HCT116 (cell line): ENCODE results near the gene SLC34A3. TPM values are rescaled to one million over a fixed set of nuclear protein-coding genes. Genes with fewer than 3 reads are reported as not detected.

ENCODE experiments used
- ATAC-seq: fragments of 200-7000 bp; cut with Tn5 transposase; 2 replicates; pipeline ENCODE4 v1.9.1; 2020; ENCODE audit warnings: mild to moderate bottlenecking, moderate library complexity
- BruUV-seq: library from RNA; stranded (reverse); fragments of 400-500 nt; replicated peaks from 2 replicates; lab custom pipeline; 2021; lab: Mats Ljungman, UMichigan
- CTCF ChIA-PET: fragments of 300-600 bp; sonication (Branson Sonifier 250); formaldehyde crosslinking; loops from one replicate; lab custom pipeline; 2021; ENCODE audit warnings: antibody characterized with exemption; lab: Charles Lee
- POLR2A ChIA-PET: fragments of 300-600, 350-600 bp; sonication (Branson Sonifier 250); formaldehyde crosslinking; loops from one replicate; lab custom pipeline; 2021; ENCODE audit warnings: antibody characterized with exemption; lab: Charles Lee
- RAD21 ChIA-PET, 2 experiments: fragments of 300-600 bp; sonication (Branson Sonifier 250); formaldehyde crosslinking; loops; one replicate each; lab custom pipeline; 2023; ENCODE audit warnings: low total read pairs in 2 of 2; ENCODE audit not compliant: uncharacterized antibody in 2 of 2, unreplicated experiment in 2 of 2, low non-redundant PET in 1 of 2; lab: Charles Lee
- DNase-seq: peaks from one replicate; pipeline ENCODE4 v3.0.0-alpha.2; 2010; ENCODE audit warnings: low read depth, low spot score
- H2AFZ ChIP-seq: fragments of 200-600 bp; shearing (Covaris generic), sonication (generic); 2 replicates; pipeline ENCODE4 v1.6.1; 2017; ENCODE audit warnings: low read depth, mixed run types, mixed read lengths, antibody characterized with exemption, low read length; ENCODE audit not compliant: poor library complexity, severe bottlenecking
- H3K27ac ChIP-seq: 2 replicates; pipeline ENCODE4 v1.5.1; 2012; ENCODE audit warnings: low read depth, low read length
- H3K27me3 ChIP-seq: fragments of 200-600 bp; sonication (generic); 2 replicates; pipeline ENCODE4 v1.6.1; 2016; ENCODE audit warnings: mixed run types, low read length, mixed read lengths; ENCODE audit not compliant: insufficient read depth
- H3K36me3 ChIP-seq, 2 experiments: fragments of 200-500 bp in 1 of 2; fragments of 200-600 bp in 1 of 2; sonication (Bioruptor generic) in 1 of 2; sonication (generic) in 1 of 2; 2 replicates each; pipeline versions ENCODE4 v1.5.1 to v1.6.1; 2014 to 2016; ENCODE audit warnings: low read length in 2 of 2, inconsistent platforms in 1 of 2, mixed read lengths in 1 of 2, mixed run types in 1 of 2; ENCODE audit not compliant: insufficient read depth in 2 of 2, control insufficient read depth in 1 of 2
- H3K4me1 ChIP-seq, 2 experiments: fragments of 200-600 bp in 1 of 2; sonication (generic) in 1 of 2; 2 replicates each; pipeline versions ENCODE4 v1.5.1 to v1.6.1; 2012 to 2017; ENCODE audit warnings: low read length in 2 of 2, inconsistent platforms in 1 of 2, mild to moderate bottlenecking in 1 of 2, mixed read lengths in 1 of 2, mixed run types in 1 of 2, moderate library complexity in 1 of 2; ENCODE audit not compliant: insufficient read depth in 2 of 2, control insufficient read depth in 1 of 2
- H3K4me2 ChIP-seq: fragments of 200-600 bp; sonication (generic); 2 replicates; pipeline ENCODE4 v1.6.1; 2017; ENCODE audit warnings: mixed run types, low read length, mixed read lengths
- H3K4me3 ChIP-seq, 2 experiments: fragments of 200-600 bp in 1 of 2; sonication (generic) in 1 of 2; replicated peaks in 1 of 2; 2 replicates each; pipeline ENCODE4 v1.5.1; 2011 to 2016; ENCODE audit warnings: low read length in 2 of 2, control low read depth in 1 of 2, low read depth in 1 of 2, mild to moderate bottlenecking in 1 of 2, mixed read lengths in 1 of 2, mixed run types in 1 of 2
- H3K79me2 ChIP-seq: fragments of 200-600 bp; sonication (generic); 2 replicates; pipeline ENCODE4 v1.6.1; 2017; ENCODE audit warnings: mild to moderate bottlenecking, mixed run types, low read length, moderate library complexity, mixed read lengths; ENCODE audit not compliant: insufficient read depth
- H3K9ac ChIP-seq: fragments of 200-600 bp; sonication (generic); 2 replicates; pipeline ENCODE4 v1.6.1; 2016; ENCODE audit warnings: low read length, mixed read lengths
- H3K9me2 ChIP-seq: fragments of 200-600 bp; sonication (generic), shearing (Covaris generic); 2 replicates; pipeline ENCODE4 v1.6.1; 2017; ENCODE audit warnings: mixed run types, mild to moderate bottlenecking, moderate library complexity; ENCODE audit not compliant: insufficient read depth
- H3K9me3 ChIP-seq, 2 experiments: fragments of 200-500 bp in 1 of 2; fragments of 200-600 bp in 1 of 2; sonication (Bioruptor generic) in 1 of 2; sonication (generic) in 1 of 2; 2 replicates each; pipeline ENCODE4 v1.6.1; 2014 to 2017; ENCODE audit warnings: low read length in 2 of 2, mixed read lengths in 2 of 2, inconsistent platforms in 1 of 2, low read depth in 1 of 2, mild to moderate bottlenecking in 1 of 2, mixed run types in 1 of 2, moderate library complexity in 1 of 2; ENCODE audit not compliant: control insufficient read depth in 1 of 2, insufficient read depth in 1 of 2
- H4K20me1 ChIP-seq: fragments of 200-600 bp; sonication (generic), shearing (Covaris generic); 2 replicates; pipeline ENCODE4 v1.6.1; 2017; ENCODE audit warnings: mixed run types, mild to moderate bottlenecking, moderate library complexity; ENCODE audit not compliant: insufficient read depth
- CBX3 ChIP-seq: IDR thresholded peaks from 2 replicates; pipeline ENCODE4 v1.6.1; 2012; ENCODE audit warnings: low read depth
- CEBPB ChIP-seq: IDR thresholded peaks from 2 replicates; pipeline ENCODE4 v1.6.1; 2012; ENCODE audit warnings: low read depth
- EGR1 ChIP-seq: IDR thresholded peaks from 2 replicates; pipeline ENCODE4 v1.6.1; 2012; ENCODE audit warnings: low read depth
- ELF1 ChIP-seq: IDR thresholded peaks from 2 replicates; pipeline ENCODE4 v1.6.1; 2012; ENCODE audit warnings: low read depth, borderline replicate concordance
- EZH2phosphoT487 ChIP-seq: fragments of 200-600 bp; IDR thresholded peaks from 2 replicates; pipeline ENCODE4 v1.6.1; 2018; ENCODE audit warnings: antibody characterized with exemption, borderline replicate concordance
- FOSL1 ChIP-seq: IDR thresholded peaks from 2 replicates; pipeline ENCODE4 v1.6.1; 2012; ENCODE audit warnings: low read depth
- JUND ChIP-seq: IDR thresholded peaks from 2 replicates; pipeline ENCODE4 v1.6.1; 2012
- POLR2AphosphoS5 ChIP-seq: IDR thresholded peaks from 2 replicates; pipeline ENCODE4 v1.6.1; 2011; ENCODE audit warnings: mild to moderate bottlenecking, low read depth, low read length, moderate library complexity
- SIN3A ChIP-seq: IDR thresholded peaks from 2 replicates; pipeline ENCODE4 v1.6.1; 2012; ENCODE audit warnings: low read depth
- SRF ChIP-seq: IDR thresholded peaks from 2 replicates; pipeline ENCODE4 v1.6.1; 2012; ENCODE audit warnings: low read depth
- TCF7L2 ChIP-seq: IDR thresholded peaks from 2 replicates; pipeline ENCODE4 v1.7.0; 2011; ENCODE audit warnings: borderline replicate concordance, inconsistent platforms; ENCODE audit not compliant: insufficient read depth, insufficient read length; ENCODE audit errors: extremely low read depth
- YY1 ChIP-seq: IDR thresholded peaks from 2 replicates; pipeline ENCODE4 v1.6.1; 2011; ENCODE audit warnings: low read length, low read depth, moderate library complexity, mild to moderate bottlenecking; ENCODE audit not compliant: insufficient replicate concordance; ENCODE audit errors: extremely low read depth
- ZNF274 ChIP-seq: fragments of 200-500 bp; sonication (Bioruptor generic); IDR thresholded peaks from 2 replicates; pipeline ENCODE4 v1.6.1; 2014; ENCODE audit warnings: mild to moderate bottlenecking, low read depth, low read length, inconsistent platforms
- intact Hi-C: fragments of 100-400 bp; cut with micrococcal nuclease; formaldehyde crosslinking; loops from 2 replicates; pipeline ENCODE4 v1.10.0; 2022
- total RNA-seq: library from RNA; stranded (reverse); gene quantifications from one replicate; pipeline ENCODE4 v1.2.1, GENCODE V29; 2021; ENCODE audit not compliant: unreplicated experiment
- TF ChIP-seq, protein P1 (sequence below): IDR thresholded peaks from 2 replicates; pipeline ENCODE4 v1.6.1; 2011; ENCODE audit warnings: mild to moderate bottlenecking, low read length, moderate library complexity; ENCODE audit not compliant: insufficient replicate concordance; ENCODE audit errors: extremely low read depth
- TF ChIP-seq, protein P2 (sequence below), 3 experiments: fragments of 200-600 bp in 1 of 3; sonication (generic) in 1 of 3; IDR thresholded peaks in 2 of 3; conservative IDR thresholded peaks in 1 of 3; 2 replicates each; pipeline ENCODE4 v1.5.1; 2012 to 2017; ENCODE audit warnings: low read depth in 2 of 3, low read length in 2 of 3, antibody characterized with exemption in 1 of 3, borderline replicate concordance in 1 of 3, control low read depth in 1 of 3, mild to moderate bottlenecking in 1 of 3, mixed read lengths in 1 of 3, mixed run types in 1 of 3, moderate library complexity in 1 of 3; ENCODE audit not compliant: insufficient read depth in 1 of 3

The SLC34A3 gene
- total RNA-seq, 1 experiment from 2014 or later, result 0.15 TPM

DNA sequence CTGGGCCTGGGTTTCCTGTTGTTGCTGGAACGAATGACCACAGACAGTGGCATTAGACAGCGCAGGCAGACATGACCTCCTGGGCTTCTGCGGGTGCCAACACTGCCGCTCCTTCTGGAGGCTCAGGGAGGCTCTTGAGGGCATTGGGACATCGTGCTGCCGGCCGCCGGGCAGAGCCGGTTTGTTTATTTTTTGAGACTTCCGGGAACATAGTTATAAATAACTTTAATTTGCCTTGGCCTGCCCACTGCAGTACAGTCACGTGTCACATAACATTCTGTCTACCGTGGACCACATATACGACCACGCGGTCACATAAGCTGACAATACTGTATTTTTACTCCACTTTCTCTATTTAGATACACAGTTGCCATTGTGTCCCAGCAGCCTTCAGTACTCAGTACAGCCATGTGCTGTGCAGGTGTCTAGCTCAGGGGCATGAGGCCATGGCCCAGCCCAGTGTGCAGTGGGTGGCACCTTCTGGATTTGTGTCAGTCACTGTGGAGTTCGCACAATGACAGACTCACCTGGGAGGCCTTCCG lies 38.6 kb downstream of the SLC34A3 start:
- Histone ChIP-seq H3K4me2 (no peak overlapping the region), H3K79me2 (peaks cover 6% of the 10 kb centered on the region; the same call in 1 of the 2 replicates), H2AFZ (no peak overlapping the region), H3K4me1 (peaks cover 6 to 7% of the 10 kb centered on the region in 2 experiments; a peak in 3 of 4 replicates), H3K27ac (no peak overlapping the region), H3K27me3 (no peaks in the 10 kb centered on the region), H3K36me3 (peaks cover 12 to 26% of the 10 kb centered on the region in 2 experiments; a peak in 3 of 4 replicates), H3K9me2 (no peaks in the 10 kb centered on the region), H3K4me3 (no peak overlapping the region), H4K20me1 (no peaks in the 10 kb centered on the region), H3K9me3 (no peaks in the 10 kb centered on the region), H3K9ac (no peak overlapping the region)
- DNase-seq (no peak), ATAC-seq (no peak)
- RAD21 ChIA-PET, result no interaction called here
- TF ChIP-seq FOSL1, result no peak
- TF ChIP-seq EZH2phosphoT487, result no peak
- TF ChIP-seq EGR1, result no peak
- TF ChIP-seq, protein P1, sequence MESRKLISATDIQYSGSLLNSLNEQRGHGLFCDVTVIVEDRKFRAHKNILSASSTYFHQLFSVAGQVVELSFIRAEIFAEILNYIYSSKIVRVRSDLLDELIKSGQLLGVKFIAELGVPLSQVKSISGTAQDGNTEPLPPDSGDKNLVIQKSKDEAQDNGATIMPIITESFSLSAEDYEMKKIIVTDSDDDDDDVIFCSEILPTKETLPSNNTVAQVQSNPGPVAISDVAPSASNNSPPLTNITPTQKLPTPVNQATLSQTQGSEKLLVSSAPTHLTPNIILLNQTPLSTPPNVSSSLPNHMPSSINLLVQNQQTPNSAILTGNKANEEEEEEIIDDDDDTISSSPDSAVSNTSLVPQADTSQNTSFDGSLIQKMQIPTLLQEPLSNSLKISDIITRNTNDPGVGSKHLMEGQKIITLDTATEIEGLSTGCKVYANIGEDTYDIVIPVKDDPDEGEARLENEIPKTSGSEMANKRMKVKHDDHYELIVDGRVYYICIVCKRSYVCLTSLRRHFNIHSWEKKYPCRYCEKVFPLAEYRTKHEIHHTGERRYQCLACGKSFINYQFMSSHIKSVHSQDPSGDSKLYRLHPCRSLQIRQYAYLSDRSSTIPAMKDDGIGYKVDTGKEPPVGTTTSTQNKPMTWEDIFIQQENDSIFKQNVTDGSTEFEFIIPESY, result no peak
- TF ChIP-seq SIN3A, result no peak
- TF ChIP-seq, protein P2, sequence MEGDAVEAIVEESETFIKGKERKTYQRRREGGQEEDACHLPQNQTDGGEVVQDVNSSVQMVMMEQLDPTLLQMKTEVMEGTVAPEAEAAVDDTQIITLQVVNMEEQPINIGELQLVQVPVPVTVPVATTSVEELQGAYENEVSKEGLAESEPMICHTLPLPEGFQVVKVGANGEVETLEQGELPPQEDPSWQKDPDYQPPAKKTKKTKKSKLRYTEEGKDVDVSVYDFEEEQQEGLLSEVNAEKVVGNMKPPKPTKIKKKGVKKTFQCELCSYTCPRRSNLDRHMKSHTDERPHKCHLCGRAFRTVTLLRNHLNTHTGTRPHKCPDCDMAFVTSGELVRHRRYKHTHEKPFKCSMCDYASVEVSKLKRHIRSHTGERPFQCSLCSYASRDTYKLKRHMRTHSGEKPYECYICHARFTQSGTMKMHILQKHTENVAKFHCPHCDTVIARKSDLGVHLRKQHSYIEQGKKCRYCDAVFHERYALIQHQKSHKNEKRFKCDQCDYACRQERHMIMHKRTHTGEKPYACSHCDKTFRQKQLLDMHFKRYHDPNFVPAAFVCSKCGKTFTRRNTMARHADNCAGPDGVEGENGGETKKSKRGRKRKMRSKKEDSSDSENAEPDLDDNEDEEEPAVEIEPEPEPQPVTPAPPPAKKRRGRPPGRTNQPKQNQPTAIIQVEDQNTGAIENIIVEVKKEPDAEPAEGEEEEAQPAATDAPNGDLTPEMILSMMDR (IDR thresholded peaks at IDR 0.05 in 2 of 3, conservative IDR thresholded peaks at IDR 0.05 in 1 of 3; ENCODE audit: borderline replicate concordance in 1 of 3, insufficient read depth in 1 of 3, low read depth in 2 of 3, low read length in 2 of 3), result no peak
- TF ChIP-seq CEBPB, result no peak
- no peak for TF ChIP-seq JUND
- TF ChIP-seq ZNF274, result no peak
- TF ChIP-seq POLR2AphosphoS5, result no peak
- TF ChIP-seq YY1, result no peak
- no peak for TF ChIP-seq ELF1
- TF ChIP-seq SRF, result no peak
- TF ChIP-seq TCF7L2, result no peak
- TF ChIP-seq CBX3, result no peak
- CTCF ChIA-PET, result no interaction called here
- POLR2A ChIA-PET, result no interaction called here
- no TSS peak for BruUV-seq
- intact Hi-C loops, result no loop called here
